IMR-90 (cell line): ENCODE data around the gene CHST3. TPM values are rescaled to one million over a fixed set of nuclear protein-coding genes. Genes with fewer than 3 reads are reported as not detected.

ENCODE experiments used
- ATAC-seq: fragments of 200-7000 bp; cut with Tn5 transposase; 2 replicates; pipeline ENCODE4 v1.9.1; 2020; ENCODE audit warnings: low read depth, mild to moderate bottlenecking, moderate library complexity
- BruUV-seq: library from RNA; stranded (reverse); fragments of 400-500 nt; replicated peaks from 2 replicates; lab custom pipeline; 2021; lab: Mats Ljungman, UMichigan
- CTCF ChIA-PET: fragments of 300-600 bp; formaldehyde crosslinking; extraction: SDS; loops from one replicate; lab custom pipeline; 2021; ENCODE audit warnings: antibody characterized with exemption; lab: Yijun Ruan, JAX
- POLR2A ChIA-PET: fragments of 300-600 bp; sonication (Branson Sonifier 250); formaldehyde crosslinking; loops from one replicate; lab custom pipeline; 2022; ENCODE audit warnings: antibody characterized with exemption; ENCODE audit not compliant: unreplicated experiment; lab: Charles Lee
- DNase-seq: peaks from one replicate; pipeline ENCODE4 v3.0.0; 2013
- H2AFZ ChIP-seq: replicated peaks from 2 replicates; pipeline ENCODE3; 2013; ENCODE audit warnings: low read length, mild to moderate bottlenecking; ENCODE audit not compliant: poor library complexity
- H2AK5ac ChIP-seq: 2 replicates; pipeline ENCODE4 v1.6.1; 2013; ENCODE audit warnings: low read depth, low read length, inconsistent platforms
- H2AK9ac ChIP-seq: replicated peaks from 2 replicates; pipeline ENCODE3; 2013; ENCODE audit warnings: mild to moderate bottlenecking, low read depth, low read length, moderate library complexity; ENCODE audit not compliant: poor library complexity
- H2BK120ac ChIP-seq: 2 replicates; pipeline ENCODE4 v1.6.1; 2013; ENCODE audit warnings: low read depth, low read length, inconsistent platforms
- H2BK15ac ChIP-seq: 3 replicates; pipeline ENCODE4 v1.6.1; 2013; ENCODE audit warnings: low read depth, low read length, inconsistent platforms
- H2BK20ac ChIP-seq: 2 replicates; pipeline ENCODE4 v1.6.1; 2013; ENCODE audit warnings: low read depth, mild to moderate bottlenecking, inconsistent platforms, low read length, moderate library complexity
- H2BK5ac ChIP-seq: 2 replicates; pipeline ENCODE4 v1.6.1; 2013; ENCODE audit warnings: mild to moderate bottlenecking, low read depth, low read length, inconsistent platforms; ENCODE audit not compliant: poor library complexity, severe bottlenecking
- H3K14ac ChIP-seq: replicated peaks from 2 replicates; pipeline ENCODE4 v1.6.1; 2013; ENCODE audit warnings: low read depth, low read length, inconsistent platforms
- H3K18ac ChIP-seq: 2 replicates; pipeline ENCODE4 v1.6.1; 2013; ENCODE audit warnings: low read depth, low read length, control low read depth
- H3K23ac ChIP-seq: 2 replicates; pipeline ENCODE4 v1.6.1; 2013; ENCODE audit warnings: low read depth, low read length, inconsistent platforms
- H3K27ac ChIP-seq: 2 replicates; pipeline ENCODE4 v1.5.1; 2013; ENCODE audit warnings: mild to moderate bottlenecking, control low read depth, low read length; ENCODE audit not compliant: insufficient read depth
- H3K27me3 ChIP-seq: 2 replicates; pipeline ENCODE4 v1.6.1; 2013; ENCODE audit warnings: low read length; ENCODE audit not compliant: control insufficient read depth, insufficient read depth
- H3K36me3 ChIP-seq: 2 replicates; pipeline ENCODE4 v1.6.1; 2013; ENCODE audit warnings: low read length, mixed read lengths; ENCODE audit not compliant: control insufficient read depth, insufficient read depth
- H3K4ac ChIP-seq: 2 replicates; pipeline ENCODE4 v1.6.1; 2013; ENCODE audit warnings: low read depth, low read length, inconsistent platforms
- H3K4me1 ChIP-seq: 2 replicates; pipeline ENCODE4 v1.6.1; 2013; ENCODE audit warnings: low read length, mixed read lengths; ENCODE audit not compliant: control insufficient read depth, insufficient read depth
- H3K4me2 ChIP-seq: 2 replicates; pipeline ENCODE4 v1.6.1; 2013; ENCODE audit warnings: low read depth, mild to moderate bottlenecking, control low read depth, low read length, moderate library complexity
- H3K4me3 ChIP-seq: 2 replicates; pipeline ENCODE4 v1.5.1; 2013; ENCODE audit warnings: low read depth, mild to moderate bottlenecking, control low read depth, low read length, moderate library complexity; ENCODE audit not compliant: insufficient read depth
- H3K56ac ChIP-seq: 2 replicates; pipeline ENCODE4 v1.6.1; 2013; ENCODE audit warnings: low read length, inconsistent platforms; ENCODE audit not compliant: insufficient read depth; ENCODE audit errors: extremely low read depth
- H3K79me1 ChIP-seq, 2 experiments: 2 replicates each; pipeline ENCODE4 v1.6.1; 2013; ENCODE audit warnings: low read length in 2 of 2, inconsistent platforms in 1 of 2, low read depth in 1 of 2
- H3K9ac ChIP-seq: 2 replicates; pipeline ENCODE4 v1.6.1; 2013; ENCODE audit warnings: low read depth, low read length, control low read depth
- H3K9me1 ChIP-seq: 2 replicates; pipeline ENCODE4 v1.6.1; 2013; ENCODE audit warnings: low read length, inconsistent platforms; ENCODE audit not compliant: insufficient read depth
- H3K9me3 ChIP-seq: 2 replicates; pipeline ENCODE4 v1.6.1; 2013; ENCODE audit warnings: low read length; ENCODE audit not compliant: control insufficient read depth, insufficient read depth
- H4K20me1 ChIP-seq: 2 replicates; pipeline ENCODE4 v1.6.1; 2013; ENCODE audit warnings: low read length, inconsistent platforms; ENCODE audit not compliant: insufficient read depth
- H4K5ac ChIP-seq: 2 replicates; pipeline ENCODE4 v1.6.1; 2013; ENCODE audit warnings: mild to moderate bottlenecking, low read depth, low read length, control low read depth
- H4K8ac ChIP-seq, 2 experiments: 2 replicates each; pipeline ENCODE4 v1.6.1; 2013; ENCODE audit warnings: low read depth in 2 of 2, low read length in 2 of 2, control low read depth in 1 of 2, inconsistent platforms in 1 of 2
- H4K91ac ChIP-seq: 2 replicates; pipeline ENCODE4 v1.6.1; 2013; ENCODE audit warnings: low read depth, low read length, inconsistent platforms; ENCODE audit not compliant: insufficient read depth
- BHLHE40 ChIP-seq: fragments of 150-350 bp; IDR thresholded peaks from 2 replicates; pipeline ENCODE4 v1.6.1; 2016; ENCODE audit warnings: mild to moderate bottlenecking, low read depth, low read length
- CEBPB ChIP-seq: IDR thresholded peaks from 2 replicates; pipeline ENCODE4 v1.6.1; 2012; ENCODE audit warnings: low read depth, low read length, improper control_type of control experiment
- CHD1 ChIP-seq: IDR thresholded peaks from 2 replicates; pipeline ENCODE4 v1.6.1; 2012; ENCODE audit warnings: low read depth, low read length, improper control_type of control experiment
- FOS ChIP-seq: fragments of 150-350 bp; IDR thresholded peaks from 2 replicates; pipeline ENCODE4 v1.6.1; 2016; ENCODE audit warnings: low read depth, low read length
- MXI1 ChIP-seq: IDR thresholded peaks from 2 replicates; pipeline ENCODE4 v1.6.1; 2012; ENCODE audit warnings: low read depth, mild to moderate bottlenecking, low read length, moderate library complexity, borderline replicate concordance
- NFE2L2 ChIP-seq: fragments of 150-350 bp; IDR thresholded peaks from 2 replicates; pipeline ENCODE4 v1.6.1; 2016; ENCODE audit warnings: low read depth, mild to moderate bottlenecking, low read length
- RAD21 ChIP-seq: IDR thresholded peaks from 2 replicates; pipeline ENCODE4 v1.6.1; 2012; ENCODE audit warnings: low read length, improper control_type of control experiment
- RCOR1 ChIP-seq: IDR thresholded peaks from 2 replicates; pipeline ENCODE4 v1.6.1; 2012; ENCODE audit warnings: mild to moderate bottlenecking, low read length, improper control_type of control experiment; ENCODE audit not compliant: insufficient replicate concordance
- RFX5 ChIP-seq: IDR thresholded peaks from 2 replicates; pipeline ENCODE4 v1.8.0; 2012; ENCODE audit warnings: low read depth, mild to moderate bottlenecking, low read length, moderate library complexity
- SMC3 ChIP-seq: fragments of 150-350 bp; IDR thresholded peaks from 2 replicates; pipeline ENCODE4 v1.6.1; 2016; ENCODE audit warnings: low read depth, mild to moderate bottlenecking, antibody characterized with exemption, low read length, moderate library complexity
- USF2 ChIP-seq: fragments of 150-350 bp; IDR thresholded peaks from 2 replicates; pipeline ENCODE4 v1.6.1; 2017; ENCODE audit warnings: mild to moderate bottlenecking, antibody characterized with exemption, low read length, low read depth
- WGBS, 2 experiments: methylation state at CpG; one replicate each; pipeline versions ENCODE4 v1.1.5 to v1.1.7; 2013; ENCODE audit warnings: missing lambda C conversion rate in 2 of 2; ENCODE audit not compliant: insufficient read length in 1 of 2; ENCODE audit errors: extremely low coverage in 2 of 2; 5-methylcytosine and 5-hydroxymethylcytosine counted together
- dilution Hi-C: fragments of 300-500 bp; cut with HindIII; formaldehyde crosslinking; loops from one replicate; pipeline ENCODE4 v1.14.3; 2018; ENCODE audit warnings: low sequenced_read_pairs; ENCODE audit not compliant: unreplicated experiment
- in situ Hi-C: fragments of 300-500 bp; cut with MboI; formaldehyde crosslinking; loops from 3 replicates; pipeline ENCODE4 v1.14.3; 2019; ENCODE audit warnings: low sequenced_read_pairs, inconsistent platforms, mixed read lengths
- intact Hi-C: fragments of 100-400 bp; cut with micrococcal nuclease; formaldehyde crosslinking; loops from 2 replicates; pipeline ENCODE4 v1.10.0; 2022
- polyA plus RNA-seq, 3 experiments: library from polyadenylated mRNA; depleted of rRNA; stranded (reverse); fragments of >200 nt; gene quantifications; 2 replicates each; pipeline ENCODE4 v1.2.3, GENCODE V29; 2012; ENCODE audit warnings: low replicate concordance in 1 of 3
- total RNA-seq: library from RNA; depleted of rRNA; stranded (reverse); fragments of >200 nt; gene quantifications from 2 replicates; pipeline ENCODE4 v1.2.3, GENCODE V29; 2012
- TF ChIP-seq, protein P1 (sequence below): conservative IDR thresholded peaks from 2 replicates; pipeline ENCODE4 v1.5.1; 2012; ENCODE audit warnings: mild to moderate bottlenecking, low read depth, low read length, improper control_type of control experiment

The CHST3 gene
- total and polyA plus RNA-seq, 2 of the 4 experiments (the other 2 are of a cell fraction), result 8.6 to 9.0 TPM

GRCh38 chr10:71978476-71978875 is 14.3 kb downstream of the CHST3 start:
- DNase-seq (no peak), ATAC-seq (no peak)
- H4K20me1 ChIP-seq, result peaks cover 40% of the 10 kb centered on the region
- no peaks in the 10 kb centered on the region for H3K36me3 ChIP-seq
- H3K27ac ChIP-seq, result no peak overlapping the region
- in situ Hi-C loops, result no loop called here
- 89% methylated on average over 3 of the region's 7 CpGs; no CpG with 5 or more reads in 1 of the 2 experiments for WGBS, 2 experiments
- H4K8ac ChIP-seq, result no peak overlapping the region
- no TSS peak for BruUV-seq
- H3K4ac ChIP-seq, result no peak overlapping the region
- H3K18ac ChIP-seq, result no peak overlapping the region
- no peak overlapping the region for H4K91ac ChIP-seq
- ChIA-PET CTCF (no interaction called here), POLR2A (no interaction called here)
- no peak overlapping the region for H4K5ac ChIP-seq
- peaks cover 39 to 96% of the 10 kb centered on the region in 2 experiments for H3K79me1 ChIP-seq
- H3K4me3 ChIP-seq, result no peak overlapping the region
- no peak overlapping the region; the same call in 1 of the 2 replicates for H3K23ac ChIP-seq
- intact Hi-C loops, result no loop called here
- H2BK5ac ChIP-seq, result no peak overlapping the region
- no peak overlapping the region for H2BK20ac ChIP-seq
- no peak overlapping the region for H3K56ac ChIP-seq
- peaks cover 47% of the 10 kb centered on the region for H3K4me1 ChIP-seq
- H2AFZ ChIP-seq, result no peak overlapping the region
- no peak overlapping the region for H2AK5ac ChIP-seq
- H2AK9ac ChIP-seq, result no peak overlapping the region
- no peak overlapping the region for H3K4me2 ChIP-seq
- H3K9me1 ChIP-seq, result peaks cover 35% of the 10 kb centered on the region
- dilution Hi-C loops, result no loop called here
- H3K9me3 ChIP-seq, result no peaks in the 10 kb centered on the region
- TF ChIP-seq RCOR1 (no peak), RFX5 (no peak), NFE2L2 (no peak), MXI1 (no peak), USF2 (no peak), RAD21 (no peak), BHLHE40 (no peak), CHD1 (no peak), FOS (no peak), CEBPB (no peak), SMC3 (no peak)
- TF ChIP-seq, protein P1, sequence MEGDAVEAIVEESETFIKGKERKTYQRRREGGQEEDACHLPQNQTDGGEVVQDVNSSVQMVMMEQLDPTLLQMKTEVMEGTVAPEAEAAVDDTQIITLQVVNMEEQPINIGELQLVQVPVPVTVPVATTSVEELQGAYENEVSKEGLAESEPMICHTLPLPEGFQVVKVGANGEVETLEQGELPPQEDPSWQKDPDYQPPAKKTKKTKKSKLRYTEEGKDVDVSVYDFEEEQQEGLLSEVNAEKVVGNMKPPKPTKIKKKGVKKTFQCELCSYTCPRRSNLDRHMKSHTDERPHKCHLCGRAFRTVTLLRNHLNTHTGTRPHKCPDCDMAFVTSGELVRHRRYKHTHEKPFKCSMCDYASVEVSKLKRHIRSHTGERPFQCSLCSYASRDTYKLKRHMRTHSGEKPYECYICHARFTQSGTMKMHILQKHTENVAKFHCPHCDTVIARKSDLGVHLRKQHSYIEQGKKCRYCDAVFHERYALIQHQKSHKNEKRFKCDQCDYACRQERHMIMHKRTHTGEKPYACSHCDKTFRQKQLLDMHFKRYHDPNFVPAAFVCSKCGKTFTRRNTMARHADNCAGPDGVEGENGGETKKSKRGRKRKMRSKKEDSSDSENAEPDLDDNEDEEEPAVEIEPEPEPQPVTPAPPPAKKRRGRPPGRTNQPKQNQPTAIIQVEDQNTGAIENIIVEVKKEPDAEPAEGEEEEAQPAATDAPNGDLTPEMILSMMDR, result no peak
- no peak overlapping the region for H3K14ac ChIP-seq
- no peaks in the 10 kb centered on the region for H3K27me3 ChIP-seq
- H2BK15ac ChIP-seq, result no peak overlapping the region
- no peak overlapping the region for H3K9ac ChIP-seq
- no peak overlapping the region for H2BK120ac ChIP-seq
